GM12865 (cell line): Measurements from ENCODE around the gene DNAJB4.
"Not testable (repeated sequence)": the region's sequence is repeated elsewhere in the genome, so short reads cannot be mapped to it uniquely, and the experiment has no call there.

Experiments used
- DNase-seq: peaks from one replicate; pipeline ENCODE4 v3.0.0; 2010; ENCODE audit warnings: low read depth
- H3K4me3 ChIP-seq: 2 replicates; pipeline ENCODE4 v1.5.1; 2011; ENCODE audit warnings: mild to moderate bottlenecking, low read depth, low read length, control low read depth
- CTCF ChIP-seq: IDR thresholded peaks from 2 replicates; pipeline ENCODE4 v1.5.1; 2011; ENCODE audit warnings: low read length, control low read depth, low read depth, inconsistent platforms; ENCODE audit not compliant: insufficient read depth; ENCODE audit errors: missing control alignments

The DNAJB4 gene

GRCh38 chr1:77978293-77978968 is 26.3 kb upstream of the DNAJB4 start:
- peak; percentile 98 for DNase-seq
- H3K4me3 ChIP-seq, result peak overlapping the region; percentile 60
- TF ChIP-seq CTCF, result no peak

- peak; percentile 99 for DNase-seq
- peak; percentile 64 for TF ChIP-seq CTCF
- H3K4me3 ChIP-seq, result peak within 1 kb of the TSS; percentile 60
Measured at GRCh38 chr1:77978969-77979876, 25.5 kb upstream of the DNAJB4 start, which contains the start of gene FUBP1. Gene FUBP1 (minus strand): TSS chr1:77979072. CDS start chr1:77979004, 68 bp downstream.

- not testable (repeated sequence) for DNase-seq, H3K4me3 ChIP-seq
Measured at GRCh38 chr1:77983352-77983996, 21.3 kb upstream of the DNAJB4 start.

- no peak for TF ChIP-seq CTCF
- no peak overlapping the region for H3K4me3 ChIP-seq
- DNase-seq, result no peak
Measured at GRCh38 chr1:77983997-77984355, 20.8 kb upstream of the DNAJB4 start.

- H3K4me3 ChIP-seq, result no peak overlapping the region
- no peak for DNase-seq
- TF ChIP-seq CTCF, result no peak
Measured at GRCh38 chr1:77984629-77985028, 20.1 kb upstream of the DNAJB4 start.

- no peak overlapping the region for H3K4me3 ChIP-seq
- no peak for DNase-seq
- TF ChIP-seq CTCF, result no peak
Measured at GRCh38 chr1:77986810-77987209, 17.9 kb upstream of the DNAJB4 start.

GRCh38 chr1:77987919-77988318 is 16.8 kb upstream of the DNAJB4 start:
- no peak overlapping the region for H3K4me3 ChIP-seq
- no peak for DNase-seq

More at GRCh38 chr1:77987919-77988318, 16.8 kb upstream of the DNAJB4 start:
- TF ChIP-seq CTCF, result no peak
